Cerebellar nuclear complex (tissue), 1 donor: Measurements from ENCODE around the gene NDUFS3.

ENCODE experiments used
- DNase-seq, 2 experiments: peaks; one replicate each; lab custom pipeline; 2025; lab: John Stamatoyannopoulos, UW

NDUFS3 gene

GRCh38 chr11:47589977-47590861, 11.3 kb downstream of the NDUFS3 start:
- DNase-seq: no peak

GRCh38 chr11:47591764-47592163, 12.9 kb downstream of the NDUFS3 start:
- DNase-seq: no peak

GRCh38 chr11:47592251-47592650, 13.4 kb downstream of the NDUFS3 start:
- DNase-seq: no peak

GRCh38 chr11:47592970-47593369, 14.1 kb downstream of the NDUFS3 start:
- DNase-seq: no peak

GRCh38 chr11:47593492-47593933, 14.6 kb downstream of the NDUFS3 start:
- DNase-seq: no peak

- no peak for DNase-seq
Measured at GRCh38 chr11:47593934-47594855, 15.3 kb downstream of the NDUFS3 start, which contains the start of gene C1QTNF4. C1QTNF4 (minus strand) TSS chr11:47594411; CDS start chr11:47590810, 3,601 bp downstream.

GRCh38 chr11:47595029-47595428, 16.2 kb downstream of the NDUFS3 start:
- no peak for DNase-seq

GRCh38 chr11:47595967-47596366, 17.1 kb downstream of the NDUFS3 start:
- no peak for DNase-seq

- no peak for DNase-seq
Measured at GRCh38 chr11:47599902-47600301, 21.0 kb downstream of the NDUFS3 start.

GRCh38 chr11:47603295-47603694, 24.4 kb downstream of the NDUFS3 start:
- no peak for DNase-seq

- DNase-seq: no peak
Measured at GRCh38 chr11:47605921-47606320, 27.0 kb downstream of the NDUFS3 start.

GRCh38 chr11:47606731-47607130, 27.9 kb downstream of the NDUFS3 start:
- DNase-seq: no peak

GRCh38 chr11:47607380-47607779, 28.5 kb downstream of the NDUFS3 start:
- no peak for DNase-seq

GRCh38 chr11:47609675-47610074, 30.8 kb downstream of the NDUFS3 start:
- DNase-seq: no peak

- no peak for DNase-seq
Measured at GRCh38 chr11:47611348-47611794, 32.5 kb downstream of the NDUFS3 start.

GRCh38 chr11:47615249-47615648, 36.4 kb downstream of the NDUFS3 start:
- no peak for DNase-seq

- peak in 1 of 2 experiments; percentile 68 for DNase-seq
Measured at GRCh38 chr11:47616726-47617416, 38.0 kb downstream of the NDUFS3 start.

- DNase-seq: no peak
Measured at GRCh38 chr11:47617417-47617809, 38.5 kb downstream of the NDUFS3 start.

GRCh38 chr11:47620836-47621378, 42.0 kb downstream of the NDUFS3 start:
- DNase-seq: no peak

GRCh38 chr11:47626234-47626633, 47.4 kb downstream of the NDUFS3 start:
- no peak for DNase-seq

GRCh38 chr11:47628026-47628425, 49.2 kb downstream of the NDUFS3 start:
- DNase-seq: no peak

- no peak for DNase-seq
Measured at GRCh38 chr11:47631473-47631872, 52.6 kb downstream of the NDUFS3 start.
